ENCODE data around the gene CDC14A.

DNA sequence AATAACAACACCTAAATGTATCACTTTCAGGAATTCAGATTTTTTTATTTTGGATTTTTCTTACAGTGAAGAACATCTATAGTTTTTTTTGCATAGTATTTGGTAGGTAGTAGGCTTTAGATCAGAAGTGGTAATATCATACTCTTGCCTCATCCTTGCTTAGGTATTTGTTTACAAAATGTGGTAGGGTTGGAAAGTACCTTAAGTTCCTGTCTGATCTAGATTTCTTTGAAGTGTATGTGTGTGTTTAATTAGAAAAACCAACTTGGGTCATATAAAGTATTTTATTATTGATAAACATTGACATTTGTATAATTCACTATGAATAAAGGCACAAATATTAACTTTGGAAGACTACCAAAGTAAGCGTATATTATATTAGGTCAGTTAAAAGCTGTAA, 100.3 kb downstream of the CDC14A start:
- TF ChIP-seq EP300 (IDR thresholded peaks at IDR 0.05; ENCODE audit: borderline replicate concordance) (no peak), TCF12 (IDR thresholded peaks at IDR 0.05; ENCODE audit: low read depth) (no peak), REST (IDR thresholded peaks at IDR 0.05; ENCODE audit: low read depth) (no peak), YY1 (IDR thresholded peaks at IDR 0.05; ENCODE audit: low read depth) (no peak), MAX (IDR thresholded peaks at IDR 0.05) (no peak), USF1 (IDR thresholded peaks at IDR 0.05) (no peak), FOXM1 (IDR thresholded peaks at IDR 0.05; ENCODE audit: borderline replicate concordance, low read depth) (no peak), EGR1 (IDR thresholded peaks at IDR 0.05) (no peak), CEBPB (IDR thresholded peaks at IDR 0.05) (no peak), TAF1 (IDR thresholded peaks at IDR 0.05; ENCODE audit: low read depth) (no peak), ZBTB7A (IDR thresholded peaks at IDR 0.05; ENCODE audit: low read depth) (no peak)
